Esophagus muscularis mucosa (tissue), 4 donors: ENCODE data around the gene VEPH1. TPM values are rescaled to one million over a fixed set of nuclear protein-coding genes. Genes with fewer than 3 reads are reported as not detected.

ENCODE experiments used
- DNase-seq: peaks from one replicate; pipeline ENCODE4 v3.0.0-alpha.2; 2017; ENCODE audit errors: extremely low spot score
- H3K27ac ChIP-seq, 4 donors: fragments of 200-600 bp; sonication (generic); replicated peaks in 1 of 4; 1 replicate in 3 of 4; 2 replicates in 1 of 4; pipeline ENCODE4 v1.5.1; 2016 to 2019; ENCODE audit warnings: mild to moderate bottlenecking in 1 of 4
- H3K27me3 ChIP-seq, 4 donors: fragments of 200-600 bp; sonication (generic); one replicate each; pipeline versions ENCODE4 v1.5.1 to v1.6.0; 2016 to 2019
- H3K36me3 ChIP-seq, 4 donors: fragments of 200-600 bp; sonication (generic); one replicate each; pipeline ENCODE4 v1.5.1; 2016 to 2019
- H3K4me1 ChIP-seq, 4 donors: fragments of 200-600 bp; sonication (generic); one replicate each; pipeline ENCODE4 v1.5.1; 2016 to 2019
- H3K4me3 ChIP-seq, 4 donors: fragments of 200-600 bp; sonication (generic); 1 replicate in 2 of 4; 2 replicates in 2 of 4; pipeline ENCODE4 v1.5.1; 2016 to 2019; ENCODE audit warnings: mild to moderate bottlenecking in 4 of 4, moderate library complexity in 1 of 4
- H3K9me3 ChIP-seq, 4 donors: fragments of 200-600 bp; sonication (generic); 1 replicate in 3 of 4; 2 replicates in 1 of 4; pipeline ENCODE4 v1.5.1; 2016 to 2019
- EP300 ChIP-seq: sonication (generic); formaldehyde crosslinking; IDR thresholded peaks from one replicate; pipeline ENCODE4 v1.6.1; 2017; ENCODE audit warnings: antibody characterized with exemption
- POLR2A ChIP-seq: fragments of 450-650 bp; IDR thresholded peaks from one replicate; pipeline ENCODE4 v1.6.1; 2017; ENCODE audit warnings: antibody characterized with exemption, moderate library complexity, mild to moderate bottlenecking, low read depth
- POLR2AphosphoS5 ChIP-seq, 2 donors: sonication (generic); formaldehyde crosslinking; IDR thresholded peaks; one replicate each; pipeline ENCODE4 v1.6.1; 2017; ENCODE audit warnings: antibody characterized with exemption in 2 of 2
- WGBS: methylation state at CpG from one replicate; pipeline ENCODE4 v1.1.5; 2018; 5-methylcytosine and 5-hydroxymethylcytosine counted together
- intact Hi-C: fragments of 100-400 bp; cut with DNase I; formaldehyde crosslinking; loops from one replicate; pipeline ENCODE4 v1.15.1; 2023
- total RNA-seq, 4 donors: library from RNA; depleted of rRNA; stranded (reverse); fragments of >200 nt; gene quantifications; one replicate each; pipeline versions ENCODE4 v1.1.0 to v1.2.1, GENCODE V29; 2016
- TF ChIP-seq, protein P1 (sequence below), 3 experiments: fragments of 200-600 bp in 2 of 3; fragments of 450-650 bp in 1 of 3; sonication (generic) in 2 of 3; IDR thresholded peaks; one replicate each; pipeline ENCODE4 v1.5.1; 2017 to 2019; ENCODE audit warnings: antibody characterized with exemption in 3 of 3, mild to moderate bottlenecking in 2 of 3, moderate library complexity in 1 of 3

The VEPH1 gene
- total RNA-seq, 4 donors from 2014 or later: 0.23 to 1.2 (median 0.52) TPM; not detected in 1

DNA sequence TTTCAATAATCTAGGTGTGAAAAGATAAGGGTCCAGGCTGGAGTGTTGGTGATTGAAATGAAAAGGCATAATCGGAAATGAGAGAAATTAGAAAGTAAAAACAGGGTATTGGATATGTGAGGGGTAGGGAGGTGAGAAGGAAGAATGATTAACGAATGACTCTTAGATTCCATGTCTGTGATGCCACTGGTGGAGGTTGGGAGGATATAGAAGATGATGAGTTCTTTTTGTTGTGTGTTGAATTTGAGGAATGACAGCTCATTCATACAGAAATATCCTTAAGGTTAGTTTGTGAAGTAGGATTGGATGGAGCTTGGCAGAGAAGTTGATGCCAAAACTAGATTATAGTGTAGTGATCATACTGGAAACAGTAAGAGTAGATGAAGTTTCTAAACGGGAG, 271.1 kb downstream of the VEPH1 start:
- DNase-seq: no peak
- Histone ChIP-seq H3K27me3 (no peaks in the 10 kb centered on the region), H3K4me1 (peaks cover 0 to 1% (median under 1%) of the 10 kb centered on the region in 4 donors), H3K27ac (no peak overlapping the region), H3K4me3 (no peak overlapping the region), H3K36me3 (no peaks in the 10 kb centered on the region), H3K9me3 (no peaks in the 10 kb centered on the region)
- intact Hi-C loops: no loop called here
- no peak for TF ChIP-seq EP300
- TF ChIP-seq POLR2A: no peak
- TF ChIP-seq POLR2AphosphoS5 (IDR thresholded peaks at IDR 0.05): no peak
- WGBS: 95% methylated on average over 3 of the region's 3 CpGs

DNA sequence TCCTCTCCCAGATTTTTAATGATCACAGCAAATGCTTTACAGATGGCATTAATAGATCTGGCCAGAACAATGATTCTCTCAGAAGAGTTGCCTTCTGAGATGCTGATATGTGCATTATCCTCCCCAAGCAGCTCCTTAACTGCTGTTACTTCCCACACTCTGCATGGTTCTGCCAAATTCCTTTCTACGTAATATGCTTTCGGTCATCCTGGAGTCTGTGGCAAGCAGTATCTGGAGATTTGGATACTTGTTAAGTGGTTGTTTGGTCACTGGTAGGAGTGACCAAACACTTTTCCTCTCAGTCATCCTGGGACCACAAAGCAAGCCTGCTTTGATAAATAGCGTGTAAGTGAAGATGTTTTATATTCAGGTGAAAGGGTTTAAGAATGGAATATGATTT, 272.1 kb downstream of the VEPH1 start:
- Histone ChIP-seq H3K4me3 (no peak overlapping the region), H3K27me3 (no peaks in the 10 kb centered on the region), H3K27ac (no peak overlapping the region), H3K4me1 (no peaks in the 10 kb centered on the region), H3K36me3 (no peaks in the 10 kb centered on the region), H3K9me3 (no peaks in the 10 kb centered on the region)
- TF ChIP-seq POLR2AphosphoS5 (IDR thresholded peaks at IDR 0.05) (no peak), EP300 (no peak), POLR2A (no peak)
- TF ChIP-seq, protein P1, sequence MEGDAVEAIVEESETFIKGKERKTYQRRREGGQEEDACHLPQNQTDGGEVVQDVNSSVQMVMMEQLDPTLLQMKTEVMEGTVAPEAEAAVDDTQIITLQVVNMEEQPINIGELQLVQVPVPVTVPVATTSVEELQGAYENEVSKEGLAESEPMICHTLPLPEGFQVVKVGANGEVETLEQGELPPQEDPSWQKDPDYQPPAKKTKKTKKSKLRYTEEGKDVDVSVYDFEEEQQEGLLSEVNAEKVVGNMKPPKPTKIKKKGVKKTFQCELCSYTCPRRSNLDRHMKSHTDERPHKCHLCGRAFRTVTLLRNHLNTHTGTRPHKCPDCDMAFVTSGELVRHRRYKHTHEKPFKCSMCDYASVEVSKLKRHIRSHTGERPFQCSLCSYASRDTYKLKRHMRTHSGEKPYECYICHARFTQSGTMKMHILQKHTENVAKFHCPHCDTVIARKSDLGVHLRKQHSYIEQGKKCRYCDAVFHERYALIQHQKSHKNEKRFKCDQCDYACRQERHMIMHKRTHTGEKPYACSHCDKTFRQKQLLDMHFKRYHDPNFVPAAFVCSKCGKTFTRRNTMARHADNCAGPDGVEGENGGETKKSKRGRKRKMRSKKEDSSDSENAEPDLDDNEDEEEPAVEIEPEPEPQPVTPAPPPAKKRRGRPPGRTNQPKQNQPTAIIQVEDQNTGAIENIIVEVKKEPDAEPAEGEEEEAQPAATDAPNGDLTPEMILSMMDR (IDR thresholded peaks at IDR 0.05): no peak
- no peak for DNase-seq
- intact Hi-C loops: no loop called here
- 97% methylated on average over 3 of the region's 3 CpGs for WGBS

GRCh38 chr3:157226173-157226847, 276.9 kb downstream of the VEPH1 start:
- Histone ChIP-seq H3K4me1 (no peaks in the 10 kb centered on the region), H3K36me3 (no peaks in the 10 kb centered on the region), H3K27ac (no peak overlapping the region), H3K27me3 (no peaks in the 10 kb centered on the region), H3K4me3 (no peak overlapping the region), H3K9me3 (no peaks in the 10 kb centered on the region)
- intact Hi-C loops: no loop called here
- 92% methylated on average over 3 of the region's 3 CpGs for WGBS
- TF ChIP-seq, protein P1 (IDR thresholded peaks at IDR 0.05): no peak
- no peak for TF ChIP-seq POLR2A
- TF ChIP-seq POLR2AphosphoS5 (IDR thresholded peaks at IDR 0.05): no peak
- no peak for TF ChIP-seq EP300
- no peak for DNase-seq

- intact Hi-C loops: no loop called here
- no peaks in the 10 kb centered on the region for H3K27me3 ChIP-seq
- TF ChIP-seq, protein P1 (IDR thresholded peaks at IDR 0.05): no peak
- no peak for TF ChIP-seq POLR2AphosphoS5 (IDR thresholded peaks at IDR 0.05)
- TF ChIP-seq EP300: no peak
- TF ChIP-seq POLR2A: no peak
- H3K9me3 ChIP-seq: no peaks in the 10 kb centered on the region
- H3K4me1 ChIP-seq: no peaks in the 10 kb centered on the region
- no peak overlapping the region for H3K27ac ChIP-seq
- WGBS: 84% methylated on average over 1 of the region's 1 CpG
- no peaks in the 10 kb centered on the region for H3K36me3 ChIP-seq
- no peak overlapping the region for H3K4me3 ChIP-seq
- no peak for DNase-seq
Measured at GRCh38 chr3:157225001-157225400, 278.2 kb downstream of the VEPH1 start.

- DNase-seq: no peak
- TF ChIP-seq POLR2A: no peak
- 86% methylated on average over 2 of the region's 2 CpGs for WGBS
- H3K4me1 ChIP-seq: no peaks in the 10 kb centered on the region
- intact Hi-C loops: no loop called here
- H3K27me3 ChIP-seq: no peaks in the 10 kb centered on the region
- no peak overlapping the region for H3K4me3 ChIP-seq
- no peak overlapping the region for H3K27ac ChIP-seq
- no peaks in the 10 kb centered on the region for H3K36me3 ChIP-seq
- no peaks in the 10 kb centered on the region for H3K9me3 ChIP-seq
Measured at GRCh38 chr3:157220883-157221282, 282.3 kb downstream of the VEPH1 start.

GRCh38 chr3:157220211-157220610, 283.0 kb downstream of the VEPH1 start:
- Histone ChIP-seq H3K4me3 (no peak overlapping the region), H3K27me3 (no peaks in the 10 kb centered on the region), H3K36me3 (no peaks in the 10 kb centered on the region), H3K4me1 (no peaks in the 10 kb centered on the region), H3K27ac (no peak overlapping the region), H3K9me3 (no peaks in the 10 kb centered on the region)
- 78% methylated on average over 1 of the region's 1 CpG for WGBS
- intact Hi-C loops: no loop called here
- no peak for DNase-seq
- no peak for TF ChIP-seq EP300
- TF ChIP-seq, protein P1 (IDR thresholded peaks at IDR 0.05): no peak
- TF ChIP-seq POLR2AphosphoS5 (IDR thresholded peaks at IDR 0.05): no peak
- TF ChIP-seq POLR2A: no peak
